K562 (cell line): ENCODE results near the gene FRA10AC1. TPM values are rescaled to one million over a fixed set of nuclear protein-coding genes. Genes with fewer than 3 reads are reported as not detected.

ENCODE experiments used
- ATAC-seq: fragments of 200-7000 bp; cut with Tn5 transposase; 3 replicates; pipeline ENCODE4 v1.9.1; 2020; ENCODE audit warnings: moderate library complexity
- BruUV-seq: library from RNA; stranded (reverse); fragments of 400-500 nt; replicated peaks from 2 replicates; lab custom pipeline; 2021; lab: Mats Ljungman, UMichigan
- CTCF ChIA-PET: fragments of 300-600 bp; formaldehyde crosslinking; extraction: SDS; loops from one replicate; lab custom pipeline; 2021; ENCODE audit warnings: low intra/inter-chr PET ratio; lab: Yijun Ruan, JAX
- POLR2A ChIA-PET: fragments of 300-600, 350-650 bp; sonication (Branson Sonifier 250); formaldehyde crosslinking; extraction: SDS; loops from one replicate; lab custom pipeline; 2021; ENCODE audit warnings: antibody characterized with exemption, inconsistent platforms; lab: Yijun Ruan, JAX
- DNase-seq, 4 experiments: peaks; one replicate each; pipeline versions ENCODE4 v3.0.0 to v3.0.0-alpha.2; 2011 to 2018; ENCODE audit warnings: low spot score in 3 of 4, mixed read lengths in 3 of 4; ENCODE audit errors: extremely low read depth in 1 of 4
- FAIRE-seq: peaks from 2 replicates; lab custom pipeline; 2011; peaks lifted over from hg19 to GRCh38; lab: Jason Lieb, UNC
- H2AFZ ChIP-seq: 2 replicates; pipeline ENCODE4 v1.6.0; 2011; ENCODE audit warnings: low read depth, low read length, control low read depth, inconsistent platforms
- H3K27ac ChIP-seq: fragments of 200-600 bp; 3 replicates; pipeline ENCODE4 v1.8.0; 2011; ENCODE audit warnings: low read depth, mild to moderate bottlenecking, control low read depth, inconsistent platforms, low read length, moderate library complexity, mixed read lengths; ENCODE audit errors: extremely low read depth
- H3K27me3 ChIP-seq, 2 experiments: fragments of 300-600 bp in 1 of 2; 2 replicates in 1 of 2; 3 replicates in 1 of 2; pipeline versions ENCODE4 v1.6.0 to v1.8.0; 2011; ENCODE audit warnings: inconsistent platforms in 2 of 2, low read length in 2 of 2, mild to moderate bottlenecking in 1 of 2, mixed read lengths in 1 of 2, moderate library complexity in 1 of 2; ENCODE audit not compliant: control insufficient read depth in 2 of 2, insufficient read depth in 2 of 2
- H3K36me3 ChIP-seq: fragments of 300-600 bp; 3 replicates; pipeline ENCODE4 v1.8.0; 2011; ENCODE audit warnings: mild to moderate bottlenecking, low read length, inconsistent platforms; ENCODE audit not compliant: control insufficient read depth, insufficient read depth
- H3K4me1 ChIP-seq, 2 experiments: fragments of 200-600 bp in 1 of 2; replicated peaks in 1 of 2; 2 replicates in 1 of 2; 3 replicates in 1 of 2; pipeline versions ENCODE4 v1.5.1 to v1.8.0; 2011; ENCODE audit warnings: inconsistent platforms in 2 of 2, low read length in 2 of 2, mild to moderate bottlenecking in 1 of 2, mixed read lengths in 1 of 2, moderate library complexity in 1 of 2; ENCODE audit not compliant: control insufficient read depth in 2 of 2, insufficient read depth in 2 of 2
- H3K4me2 ChIP-seq: 2 replicates; pipeline ENCODE4 v1.6.1; 2011; ENCODE audit warnings: low read length, control low read depth, inconsistent platforms, mixed read lengths; ENCODE audit not compliant: insufficient read depth
- H3K4me3 ChIP-seq: fragments of 200-600 bp; sonication (generic), shearing (Covaris generic); 2 replicates; pipeline ENCODE4 v1.5.1; 2016; ENCODE audit warnings: control low read depth, inconsistent platforms
- H3K79me2 ChIP-seq: fragments of 200-600 bp; 3 replicates; pipeline ENCODE4 v1.8.0; 2011; ENCODE audit warnings: low read length, inconsistent platforms; ENCODE audit not compliant: control insufficient read depth, insufficient read depth
- H3K9ac ChIP-seq, 2 experiments: 2 replicates each; pipeline versions ENCODE4 v1.6.0 to v1.6.1; 2011; ENCODE audit warnings: low read depth in 2 of 2, low read length in 2 of 2, control low read depth in 1 of 2, inconsistent platforms in 1 of 2, mild to moderate bottlenecking in 1 of 2, mixed read lengths in 1 of 2; ENCODE audit not compliant: insufficient read depth in 1 of 2
- H3K9me1 ChIP-seq: one replicate; pipeline ENCODE4 v1.6.0; 2011; ENCODE audit warnings: inconsistent platforms, mild to moderate bottlenecking, low read length, moderate library complexity; ENCODE audit not compliant: control insufficient read depth, insufficient read depth
- H3K9me3 ChIP-seq: replicated peaks from 2 replicates; pipeline ENCODE4 v1.5.1; 2011; ENCODE audit warnings: low read depth, low read length, inconsistent platforms; ENCODE audit not compliant: control insufficient read depth, insufficient read depth
- H4K20me1 ChIP-seq: replicated peaks from 2 replicates; pipeline ENCODE4 v1.6.1; 2011; ENCODE audit warnings: low read length, inconsistent platforms, mixed read lengths; ENCODE audit not compliant: control insufficient read depth, insufficient read depth
- GATA2 ChIP-seq: sonication (generic); formaldehyde crosslinking; IDR thresholded peaks from 2 replicates; pipeline ENCODE4 v1.4.0; 2020; ENCODE audit warnings: mild to moderate bottlenecking, missing genetic modification reagents
- HDAC8 ChIP-seq: fragments of 450-650 bp; IDR thresholded peaks from 2 replicates; pipeline ENCODE4 v1.6.1; 2016; ENCODE audit warnings: mild to moderate bottlenecking, missing genetic modification characterization, moderate library complexity, missing compliant biosample characterization
- in situ Hi-C: fragments of 300-500 bp; cut with MboI; formaldehyde crosslinking; loops from 4 replicates; pipeline ENCODE4 v1.15.0; 2018; ENCODE audit warnings: inconsistent platforms, mixed read lengths
- intact Hi-C: fragments of 100-400 bp; cut with micrococcal nuclease; formaldehyde crosslinking; loops from 2 replicates; pipeline ENCODE4 v1.14.2; 2022
- polyA plus RNA-seq, 8 experiments: library from polyadenylated mRNA; depleted of rRNA in 4 of 8; stranded (reverse) in 5 of 8; unstranded in 3 of 8; fragments of >200 nt; fragmentation: Nextera tagmentation in 2 of 8; fragmentation: Illumina TruSeq in 1 of 8; extraction: Ambion mirVana in 2 of 8; extraction: Trizol in 1 of 8; gene quantifications; 2 replicates each; pipeline versions ENCODE4 v1.2.1 to v1.2.3, GENCODE V29; 2011 to 2014; ENCODE audit warnings: inconsistent platforms in 1 of 8, missing spikeins in 1 of 8
- total RNA-seq, 7 experiments: library from RNA; depleted of rRNA in 6 of 7; stranded (reverse); fragments of >200 nt in 6 of 7; fragmentation: Illumina TruSeq in 2 of 7; extraction: Trizol in 2 of 7; gene quantifications; 2 replicates each; pipeline versions ENCODE4 v1.2.1 to v1.2.3, GENCODE V29; 2011 to 2021; ENCODE audit warnings: low replicate concordance in 1 of 7
- TF ChIP-seq, protein P1 (sequence below): fragments of 250-450 bp; sonication (Bioruptor Pico); IDR thresholded peaks from 2 replicates; pipeline ENCODE4 v1.4.0; 2020; ENCODE audit warnings: mild to moderate bottlenecking, moderate library complexity
- TF ChIP-seq, protein P2 (sequence below), 2 experiments: fragments of 450-650 bp; formaldehyde crosslinking in 1 of 2; IDR thresholded peaks; 2 replicates each; pipeline versions ENCODE4 v1.4.0 to v1.6.1; 2014 to 2020; ENCODE audit warnings: mild to moderate bottlenecking in 2 of 2, borderline replicate concordance in 1 of 2, low read depth in 1 of 2
- TF ChIP-seq, protein P3 (sequence below): fragments of 450-650 bp; IDR thresholded peaks from 2 replicates; pipeline ENCODE4 v1.6.1; 2017; ENCODE audit warnings: mild to moderate bottlenecking, moderate library complexity
- TF ChIP-seq, protein P4 (sequence below): sonication (generic); formaldehyde crosslinking; IDR thresholded peaks from 2 replicates; pipeline ENCODE4 v1.8.0; 2023; ENCODE audit warnings: mild to moderate bottlenecking, missing genetic modification reagents

The FRA10AC1 gene
- total and polyA plus RNA-seq, 9 of the 15 experiments (the other 6 are each of a cell fraction or from before 2014, with no cell fraction given): 4.4 to 11.8 (median 8.0) TPM

DNA sequence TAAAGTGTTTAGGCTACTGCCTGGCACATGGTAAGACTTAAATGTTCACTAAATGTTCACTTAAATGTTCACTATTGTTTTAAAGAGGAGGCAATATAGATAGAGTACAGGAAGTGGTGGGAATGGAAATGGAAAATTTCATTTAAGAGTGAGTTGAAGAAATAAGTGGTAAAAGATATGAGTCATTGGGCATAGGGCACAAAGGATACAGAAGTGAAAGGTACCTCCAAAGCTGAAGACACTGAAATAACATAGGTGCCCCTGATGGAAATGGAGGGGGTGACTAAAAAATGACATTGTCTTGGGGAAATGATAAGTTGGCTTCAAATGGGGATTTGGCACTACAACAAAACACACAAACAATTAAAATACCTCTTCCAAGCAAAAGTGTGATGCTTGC is 5.2 kb upstream of the FRA10AC1 start:
- Histone ChIP-seq H3K9ac (no peak overlapping the region), H3K4me3 (no peak overlapping the region), H3K4me2 (no peak overlapping the region), H2AFZ (no peak overlapping the region), H3K36me3 (no peaks in the 10 kb centered on the region), H3K9me3 (no peaks in the 10 kb centered on the region)
- POLR2A ChIA-PET: no interaction called here
- FAIRE-seq: no peak
- TF ChIP-seq GATA2 (CRISPR knock-in tag) (no peak), HDAC8 (tag) (no peak)
- TF ChIP-seq, protein P1, sequence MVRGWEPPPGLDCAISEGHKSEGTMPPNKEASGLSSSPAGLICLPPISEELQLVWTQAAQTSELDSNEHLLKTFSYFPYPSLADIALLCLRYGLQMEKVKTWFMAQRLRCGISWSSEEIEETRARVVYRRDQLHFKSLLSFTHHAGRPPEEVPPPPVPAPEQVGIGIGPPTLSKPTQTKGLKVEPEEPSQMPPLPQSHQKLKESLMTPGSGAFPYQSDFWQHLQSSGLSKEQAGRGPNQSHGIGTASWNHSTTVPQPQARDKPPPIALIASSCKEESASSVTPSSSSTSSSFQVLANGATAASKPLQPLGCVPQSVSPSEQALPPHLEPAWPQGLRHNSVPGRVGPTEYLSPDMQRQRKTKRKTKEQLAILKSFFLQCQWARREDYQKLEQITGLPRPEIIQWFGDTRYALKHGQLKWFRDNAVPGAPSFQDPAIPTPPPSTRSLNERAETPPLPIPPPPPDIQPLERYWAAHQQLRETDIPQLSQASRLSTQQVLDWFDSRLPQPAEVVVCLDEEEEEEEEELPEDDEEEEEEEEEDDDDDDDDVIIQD (CRISPR knock-in tag): no peak
- TF ChIP-seq, protein P2, sequence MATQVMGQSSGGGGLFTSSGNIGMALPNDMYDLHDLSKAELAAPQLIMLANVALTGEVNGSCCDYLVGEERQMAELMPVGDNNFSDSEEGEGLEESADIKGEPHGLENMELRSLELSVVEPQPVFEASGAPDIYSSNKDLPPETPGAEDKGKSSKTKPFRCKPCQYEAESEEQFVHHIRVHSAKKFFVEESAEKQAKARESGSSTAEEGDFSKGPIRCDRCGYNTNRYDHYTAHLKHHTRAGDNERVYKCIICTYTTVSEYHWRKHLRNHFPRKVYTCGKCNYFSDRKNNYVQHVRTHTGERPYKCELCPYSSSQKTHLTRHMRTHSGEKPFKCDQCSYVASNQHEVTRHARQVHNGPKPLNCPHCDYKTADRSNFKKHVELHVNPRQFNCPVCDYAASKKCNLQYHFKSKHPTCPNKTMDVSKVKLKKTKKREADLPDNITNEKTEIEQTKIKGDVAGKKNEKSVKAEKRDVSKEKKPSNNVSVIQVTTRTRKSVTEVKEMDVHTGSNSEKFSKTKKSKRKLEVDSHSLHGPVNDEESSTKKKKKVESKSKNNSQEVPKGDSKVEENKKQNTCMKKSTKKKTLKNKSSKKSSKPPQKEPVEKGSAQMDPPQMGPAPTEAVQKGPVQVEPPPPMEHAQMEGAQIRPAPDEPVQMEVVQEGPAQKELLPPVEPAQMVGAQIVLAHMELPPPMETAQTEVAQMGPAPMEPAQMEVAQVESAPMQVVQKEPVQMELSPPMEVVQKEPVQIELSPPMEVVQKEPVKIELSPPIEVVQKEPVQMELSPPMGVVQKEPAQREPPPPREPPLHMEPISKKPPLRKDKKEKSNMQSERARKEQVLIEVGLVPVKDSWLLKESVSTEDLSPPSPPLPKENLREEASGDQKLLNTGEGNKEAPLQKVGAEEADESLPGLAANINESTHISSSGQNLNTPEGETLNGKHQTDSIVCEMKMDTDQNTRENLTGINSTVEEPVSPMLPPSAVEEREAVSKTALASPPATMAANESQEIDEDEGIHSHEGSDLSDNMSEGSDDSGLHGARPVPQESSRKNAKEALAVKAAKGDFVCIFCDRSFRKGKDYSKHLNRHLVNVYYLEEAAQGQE (IDR thresholded peaks at IDR 0.05; ENCODE audit: borderline replicate concordance): no peak
- TF ChIP-seq, protein P2 (CRISPR knock-in tag; IDR thresholded peaks at IDR 0.05; ENCODE audit: low read depth): no peak
- TF ChIP-seq, protein P3, sequence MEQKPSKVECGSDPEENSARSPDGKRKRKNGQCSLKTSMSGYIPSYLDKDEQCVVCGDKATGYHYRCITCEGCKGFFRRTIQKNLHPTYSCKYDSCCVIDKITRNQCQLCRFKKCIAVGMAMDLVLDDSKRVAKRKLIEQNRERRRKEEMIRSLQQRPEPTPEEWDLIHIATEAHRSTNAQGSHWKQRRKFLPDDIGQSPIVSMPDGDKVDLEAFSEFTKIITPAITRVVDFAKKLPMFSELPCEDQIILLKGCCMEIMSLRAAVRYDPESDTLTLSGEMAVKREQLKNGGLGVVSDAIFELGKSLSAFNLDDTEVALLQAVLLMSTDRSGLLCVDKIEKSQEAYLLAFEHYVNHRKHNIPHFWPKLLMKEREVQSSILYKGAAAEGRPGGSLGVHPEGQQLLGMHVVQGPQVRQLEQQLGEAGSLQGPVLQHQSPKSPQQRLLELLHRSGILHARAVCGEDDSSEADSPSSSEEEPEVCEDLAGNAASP: no peak
- TF ChIP-seq, protein P4, sequence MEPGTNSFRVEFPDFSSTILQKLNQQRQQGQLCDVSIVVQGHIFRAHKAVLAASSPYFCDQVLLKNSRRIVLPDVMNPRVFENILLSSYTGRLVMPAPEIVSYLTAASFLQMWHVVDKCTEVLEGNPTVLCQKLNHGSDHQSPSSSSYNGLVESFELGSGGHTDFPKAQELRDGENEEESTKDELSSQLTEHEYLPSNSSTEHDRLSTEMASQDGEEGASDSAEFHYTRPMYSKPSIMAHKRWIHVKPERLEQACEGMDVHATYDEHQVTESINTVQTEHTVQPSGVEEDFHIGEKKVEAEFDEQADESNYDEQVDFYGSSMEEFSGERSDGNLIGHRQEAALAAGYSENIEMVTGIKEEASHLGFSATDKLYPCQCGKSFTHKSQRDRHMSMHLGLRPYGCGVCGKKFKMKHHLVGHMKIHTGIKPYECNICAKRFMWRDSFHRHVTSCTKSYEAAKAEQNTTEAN (CRISPR knock-in tag): no peak
- TF ChIP-seq, all 486 proteins: peak for 0
- H3K27ac ChIP-seq: no peak overlapping the region
- H3K4me1 ChIP-seq: 0 out of 5 replicates have a peak, but pooled peaks cover 0 to 2% of the 10 kb centered on the region in 2 experiments
- H3K79me2 ChIP-seq: no peaks in the 10 kb centered on the region
- no TSS peak for BruUV-seq
- in situ Hi-C loops: no loop called here
- intact Hi-C loops: no loop called here
- CTCF ChIA-PET: no interaction called here
- 0 out of 5 replicates have a peak, but pooled peaks cover 0 to 3% of the 10 kb centered on the region in 2 experiments for H3K27me3 ChIP-seq
- no peak for ATAC-seq
- H3K9me1 ChIP-seq: no peaks in the 10 kb centered on the region
- H4K20me1 ChIP-seq: no peaks in the 10 kb centered on the region
- no peak for DNase-seq
